ENCODE data around the gene STRN4. TPM values are rescaled to one million over a fixed set of nuclear protein-coding genes. Genes with fewer than 3 reads are reported as not detected.

Gene STRN4
- total RNA-seq, 1 experiment from 2014 or later, result 89.5 TPM

- ChIA-PET CTCF (no interaction called here), POLR2A (interaction anchor here (0.7 kb wide), 1 partner anchor 171 kb away, joined by 12 read pairs; no protein-coding TSS in a partner anchor)
- Histone ChIP-seq H3K27ac (ENCODE audit: low read length) (no peak overlapping the region), H3K4me3 (ENCODE audit: low read depth in 2 of 2, low read length in 2 of 2) (no peak overlapping the region), H3K36me3 (ENCODE audit: control insufficient read depth, insufficient read depth, low read length) (peaks cover 4% of the 10 kb centered on the region), H3K9me3 (ENCODE audit: control insufficient read depth, insufficient read depth, low read depth, low read length) (no peaks in the 10 kb centered on the region), H3K27me3 (ENCODE audit: control insufficient read depth, insufficient read depth, low read length) (no peaks in the 10 kb centered on the region), H3K4me1 (ENCODE audit: control insufficient read depth, insufficient read depth, low read length) (no peaks in the 10 kb centered on the region)
- no TSS peak for BruUV-seq (replicated peaks)
- no peak for TF ChIP-seq CTCF (IDR thresholded peaks at IDR 0.05)
- ATAC-seq (no peak), DNase-seq (ENCODE audit: low read depth, low spot score) (no peak)
- intact Hi-C loops (cut with micrococcal nuclease; ENCODE audit: unreplicated experiment) (no loop called here), in situ Hi-C loops (cut with HindIII; ENCODE audit: low pct_unique_long_range_greater_than_20kb, low sequenced_read_pairs) (no loop called here)
These were observed 53.1 kb downstream of the STRN4 start for GRCh38 chr19:46692918-46693722.

DNA sequence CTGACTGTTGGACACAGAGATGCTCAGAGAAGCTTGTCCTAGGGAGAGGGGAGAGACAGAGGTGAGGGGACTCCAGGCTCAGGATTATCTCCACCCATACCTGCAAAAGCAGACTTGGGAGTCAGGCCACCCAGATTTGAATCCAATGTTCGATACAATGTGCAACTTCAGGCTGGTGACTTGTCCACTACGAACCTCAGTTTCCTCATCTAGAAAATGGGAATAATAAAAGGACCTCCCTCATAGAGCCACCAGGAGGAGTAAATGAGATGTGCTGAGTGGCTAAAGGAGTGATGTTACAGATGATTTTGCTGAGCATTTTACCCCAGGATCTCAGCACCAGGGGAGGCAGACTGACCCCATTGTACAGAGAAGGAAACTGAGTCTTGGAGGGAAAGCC, 54.3 kb downstream of the STRN4 start:
- TF ChIP-seq SIN3A (IDR thresholded peaks at IDR 0.05; ENCODE audit: borderline replicate concordance, insufficient read depth, low read depth, low read length) (no peak), POLR2AphosphoS5 (IDR thresholded peaks at IDR 0.05; ENCODE audit: low read depth, low read length) (no peak), CTCF (IDR thresholded peaks at IDR 0.05) (no peak), TCF7L2 (IDR thresholded peaks at IDR 0.05; ENCODE audit: low read depth, low read length) (no peak)
- TF ChIP-seq, protein P1, sequence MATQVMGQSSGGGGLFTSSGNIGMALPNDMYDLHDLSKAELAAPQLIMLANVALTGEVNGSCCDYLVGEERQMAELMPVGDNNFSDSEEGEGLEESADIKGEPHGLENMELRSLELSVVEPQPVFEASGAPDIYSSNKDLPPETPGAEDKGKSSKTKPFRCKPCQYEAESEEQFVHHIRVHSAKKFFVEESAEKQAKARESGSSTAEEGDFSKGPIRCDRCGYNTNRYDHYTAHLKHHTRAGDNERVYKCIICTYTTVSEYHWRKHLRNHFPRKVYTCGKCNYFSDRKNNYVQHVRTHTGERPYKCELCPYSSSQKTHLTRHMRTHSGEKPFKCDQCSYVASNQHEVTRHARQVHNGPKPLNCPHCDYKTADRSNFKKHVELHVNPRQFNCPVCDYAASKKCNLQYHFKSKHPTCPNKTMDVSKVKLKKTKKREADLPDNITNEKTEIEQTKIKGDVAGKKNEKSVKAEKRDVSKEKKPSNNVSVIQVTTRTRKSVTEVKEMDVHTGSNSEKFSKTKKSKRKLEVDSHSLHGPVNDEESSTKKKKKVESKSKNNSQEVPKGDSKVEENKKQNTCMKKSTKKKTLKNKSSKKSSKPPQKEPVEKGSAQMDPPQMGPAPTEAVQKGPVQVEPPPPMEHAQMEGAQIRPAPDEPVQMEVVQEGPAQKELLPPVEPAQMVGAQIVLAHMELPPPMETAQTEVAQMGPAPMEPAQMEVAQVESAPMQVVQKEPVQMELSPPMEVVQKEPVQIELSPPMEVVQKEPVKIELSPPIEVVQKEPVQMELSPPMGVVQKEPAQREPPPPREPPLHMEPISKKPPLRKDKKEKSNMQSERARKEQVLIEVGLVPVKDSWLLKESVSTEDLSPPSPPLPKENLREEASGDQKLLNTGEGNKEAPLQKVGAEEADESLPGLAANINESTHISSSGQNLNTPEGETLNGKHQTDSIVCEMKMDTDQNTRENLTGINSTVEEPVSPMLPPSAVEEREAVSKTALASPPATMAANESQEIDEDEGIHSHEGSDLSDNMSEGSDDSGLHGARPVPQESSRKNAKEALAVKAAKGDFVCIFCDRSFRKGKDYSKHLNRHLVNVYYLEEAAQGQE (IDR thresholded peaks at IDR 0.05; ENCODE audit: insufficient read depth in 1 of 2, low read depth in 2 of 2, low read length in 1 of 2), result no peak
- in situ Hi-C loops (cut with HindIII; ENCODE audit: low pct_unique_long_range_greater_than_20kb, low sequenced_read_pairs) (no loop called here), intact Hi-C loops (cut with micrococcal nuclease; ENCODE audit: unreplicated experiment) (no loop called here)
- CTCF ChIA-PET, result interaction anchor here (0.6 kb wide), 1 partner anchor 90 kb away, joined by 3 read pairs; no protein-coding TSS in a partner anchor
- no peak for DNase-seq (ENCODE audit: low read depth, low spot score)
- peaks cover 4% of the 10 kb centered on the region for H3K36me3 ChIP-seq (ENCODE audit: control insufficient read depth, insufficient read depth, low read length)
- no peak overlapping the region for H3K27ac ChIP-seq (ENCODE audit: low read length)
- no peaks in the 10 kb centered on the region for H3K9me3 ChIP-seq (ENCODE audit: control insufficient read depth, insufficient read depth, low read depth, low read length)
- no peaks in the 10 kb centered on the region for H3K4me1 ChIP-seq (ENCODE audit: control insufficient read depth, insufficient read depth, low read length)
- no peak for ATAC-seq
- POLR2A ChIA-PET, result no interaction called here
- H3K27me3 ChIP-seq (ENCODE audit: control insufficient read depth, insufficient read depth, low read length), result no peaks in the 10 kb centered on the region
- BruUV-seq (replicated peaks), result no TSS peak
- H3K4me3 ChIP-seq (ENCODE audit: low read depth in 2 of 2, low read length in 2 of 2), result no peak overlapping the region

Measured in Panc1 (cell line).